Caki2 (cell line): ENCODE data around the gene TP63. TPM values are rescaled to one million over a fixed set of nuclear protein-coding genes. Genes with fewer than 3 reads are reported as not detected.

ENCODE experiments used
- DNase-seq: peaks from one replicate; pipeline ENCODE4 v3.0.0-alpha.2; 2015; ENCODE audit warnings: low read depth
- in situ Hi-C: cut with HindIII; loops from 2 replicates; pipeline ENCODE4 v1.10.0; 2016; ENCODE audit warnings: low sequenced_read_pairs, low pct_unique_long_range_greater_than_20kb, mixed read lengths
- total RNA-seq: library from RNA; depleted of rRNA; stranded (reverse); fragments of >200 nt; shearing (Covaris generic); gene quantifications from 2 replicates; pipeline ENCODE4 v1.2.3, GENCODE V29; 2014; ENCODE audit warnings: low replicate concordance

Gene TP63
- total RNA-seq, 1 experiment from 2014 or later = not detected

DNA sequence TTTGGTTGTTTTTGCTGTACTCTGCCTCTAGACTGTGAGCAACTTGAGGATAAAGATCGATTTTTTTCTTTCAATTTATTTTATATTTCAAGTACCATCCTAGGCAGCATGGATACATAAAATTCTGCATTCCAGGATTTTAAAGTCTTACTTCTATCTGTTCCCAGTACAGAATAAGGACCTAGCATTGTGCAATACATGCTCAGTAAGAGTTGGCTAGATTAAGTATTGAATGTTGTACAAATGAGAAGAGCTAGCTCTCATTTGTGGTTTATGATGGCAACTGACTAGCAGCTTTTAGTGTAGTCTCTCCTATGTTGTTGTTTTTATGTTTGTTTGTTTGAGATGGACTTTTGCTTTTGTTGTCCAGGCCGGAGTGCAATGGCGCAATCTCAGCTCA lies 222.7 kb downstream of the TP63 start:
- in situ Hi-C loops = no loop called here
- no peak for DNase-seq

DNA sequence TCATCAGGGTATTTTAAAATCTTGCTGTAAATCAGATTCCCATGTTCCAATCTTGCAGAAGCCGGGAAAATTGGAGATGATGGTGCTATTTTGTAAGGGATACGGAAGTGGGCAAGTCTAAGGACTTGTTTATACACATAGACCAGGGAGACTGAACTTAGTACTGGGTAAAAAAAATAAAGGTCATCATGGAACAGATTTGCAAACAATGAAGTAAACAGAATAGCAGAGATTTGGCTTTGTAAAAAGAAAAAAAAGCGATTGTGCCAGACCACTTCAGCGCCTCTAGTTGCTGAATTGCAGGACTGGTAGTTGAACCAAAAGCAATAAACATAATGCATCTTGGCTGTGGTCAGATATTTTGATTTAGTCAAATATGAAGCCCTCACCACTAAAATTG lies 229.1 kb downstream of the TP63 start:
- DNase-seq = no peak
- in situ Hi-C loops = no loop called here

DNA sequence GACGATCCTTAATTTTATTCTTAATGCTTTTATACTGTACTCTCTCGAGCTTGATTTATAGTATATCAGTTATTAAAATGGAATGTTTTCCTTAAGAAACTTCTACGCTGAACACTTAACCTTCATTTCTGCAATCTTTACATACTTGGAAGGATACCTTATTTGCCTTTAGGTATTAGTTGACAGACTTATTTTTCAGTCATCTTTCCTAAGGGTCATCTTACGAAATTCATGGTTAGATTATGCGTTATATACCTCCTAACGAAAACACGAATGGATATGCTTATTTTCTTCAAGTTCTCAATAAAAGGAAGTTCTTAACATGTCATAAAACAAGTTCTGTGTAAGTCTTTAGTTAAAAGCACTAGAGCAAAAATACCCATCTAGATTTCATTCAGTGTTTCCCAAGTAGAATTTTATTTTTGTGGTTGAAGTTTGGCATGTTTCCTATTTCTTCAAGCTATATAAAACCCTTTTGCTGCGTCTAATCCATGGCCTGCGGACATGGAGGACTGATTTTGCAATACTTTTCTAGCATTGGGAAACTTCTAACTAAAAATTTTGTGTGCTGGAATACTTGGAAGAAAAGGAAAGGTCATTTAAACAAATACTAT lies 231.3 kb downstream of the TP63 start:
- no peak for DNase-seq
- in situ Hi-C loops = no loop called here

DNA sequence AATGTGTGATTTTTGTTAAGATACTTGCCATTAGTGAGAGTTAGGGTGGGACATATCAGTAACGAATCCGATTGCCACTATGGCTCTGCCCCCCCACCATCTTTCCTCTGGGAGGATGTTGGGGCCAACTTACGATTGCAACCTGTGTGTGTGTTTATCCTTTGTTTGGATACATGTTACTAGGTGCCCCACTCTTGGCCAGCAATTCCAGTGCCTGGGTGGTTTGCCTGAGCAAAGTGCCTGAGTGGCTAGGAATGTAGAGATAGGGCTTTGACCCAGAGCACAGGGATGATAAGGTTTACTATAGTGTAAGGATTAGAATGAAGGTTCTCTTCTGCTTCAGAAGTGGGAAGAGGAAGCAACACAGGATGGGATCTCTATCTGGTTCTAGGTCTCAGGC lies 231.8 kb downstream of the TP63 start:
- in situ Hi-C loops = no loop called here
- DNase-seq = no peak

DNA sequence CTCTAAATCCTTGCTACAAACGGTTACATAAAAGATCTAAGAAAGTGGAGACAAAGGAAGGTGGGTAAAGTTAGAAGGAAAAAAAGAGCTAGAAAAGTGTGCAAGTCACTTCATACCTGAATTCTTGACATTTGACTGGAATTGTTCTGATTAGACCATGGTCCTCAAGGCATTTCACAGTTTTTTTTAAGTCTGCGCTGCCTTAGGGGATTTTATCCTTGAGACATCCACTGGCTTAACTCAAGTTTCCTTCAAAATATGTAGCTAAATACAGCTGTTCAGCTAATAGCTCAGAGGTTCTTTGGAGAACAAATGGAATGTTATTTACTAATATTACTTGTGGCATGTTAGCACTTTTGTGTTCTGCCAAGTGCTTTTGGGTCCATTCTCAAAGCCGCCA lies 236.9 kb downstream of the TP63 start:
- DNase-seq = no peak
- in situ Hi-C loops = no loop called here

DNA sequence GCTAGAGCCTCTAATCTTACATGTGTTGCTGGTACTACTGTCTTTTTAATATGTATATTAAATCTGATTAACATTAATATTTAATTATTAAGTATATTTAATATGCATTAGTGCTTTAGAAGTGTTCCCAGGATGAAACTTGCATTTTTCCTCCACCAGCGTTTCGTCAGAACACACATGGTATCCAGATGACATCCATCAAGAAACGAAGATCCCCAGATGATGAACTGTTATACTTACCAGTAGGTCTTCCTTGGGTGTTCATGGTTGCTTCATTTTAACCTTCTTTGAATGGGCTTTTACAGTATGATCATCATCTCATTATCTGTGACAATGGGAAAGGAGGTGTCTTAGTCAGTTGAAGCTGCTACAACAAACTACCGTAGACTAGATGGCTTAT lies 238.0 kb downstream of the TP63 start:
- DNase-seq = no peak
- in situ Hi-C loops = no loop called here

DNA sequence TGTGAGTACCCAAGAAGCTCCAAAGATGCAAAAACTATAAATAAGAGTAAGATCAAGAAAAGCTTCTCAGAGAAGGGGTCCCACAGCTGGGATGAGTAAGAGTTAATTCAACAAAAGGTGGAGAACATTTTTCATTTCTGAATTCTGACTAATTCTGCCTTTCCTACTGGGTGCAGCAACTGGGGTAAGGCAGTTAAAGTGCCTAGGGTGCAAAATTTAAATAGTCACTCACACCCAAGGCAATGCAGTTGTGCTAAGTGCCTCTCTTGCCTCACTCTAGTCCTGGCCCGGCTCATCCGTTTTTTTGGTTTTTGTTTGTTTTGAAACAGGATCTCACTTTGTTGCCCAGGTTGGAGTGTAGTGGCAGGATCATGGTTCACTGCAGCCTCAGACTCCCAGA lies 240.2 kb downstream of the TP63 start:
- DNase-seq = no peak
- in situ Hi-C loops = no loop called here

DNA sequence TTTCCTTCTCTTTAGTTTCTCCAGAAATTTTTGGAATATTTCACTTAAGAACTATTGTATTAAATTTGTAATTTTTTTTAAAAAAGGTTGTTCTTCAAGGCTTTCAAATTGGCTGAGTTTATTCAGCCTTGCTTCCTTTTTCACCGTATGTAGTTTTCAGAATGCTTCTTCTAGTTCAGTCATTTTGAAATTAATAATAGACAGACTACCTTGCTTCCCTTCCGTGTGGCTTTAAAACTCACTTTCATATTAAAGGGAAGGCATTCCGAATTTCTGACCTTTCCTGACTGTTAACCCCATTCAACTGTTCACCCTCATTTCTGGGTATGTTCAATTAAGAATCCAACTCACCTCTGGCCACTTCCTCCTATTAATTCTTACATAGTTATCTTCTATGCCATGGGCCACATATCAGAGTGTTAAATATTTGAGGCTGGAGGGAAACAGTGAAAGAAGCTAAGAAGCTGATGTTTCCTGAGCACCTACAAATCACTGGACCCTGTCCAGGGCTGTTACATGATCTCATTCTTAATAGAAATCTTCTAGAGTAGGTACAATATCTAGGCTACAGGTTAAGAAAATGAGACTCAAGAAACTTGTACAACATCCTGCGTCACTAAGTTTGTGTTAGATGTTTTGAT lies 252.0 kb downstream of the TP63 start:
- in situ Hi-C loops = no loop called here
- DNase-seq = no peak

DNA sequence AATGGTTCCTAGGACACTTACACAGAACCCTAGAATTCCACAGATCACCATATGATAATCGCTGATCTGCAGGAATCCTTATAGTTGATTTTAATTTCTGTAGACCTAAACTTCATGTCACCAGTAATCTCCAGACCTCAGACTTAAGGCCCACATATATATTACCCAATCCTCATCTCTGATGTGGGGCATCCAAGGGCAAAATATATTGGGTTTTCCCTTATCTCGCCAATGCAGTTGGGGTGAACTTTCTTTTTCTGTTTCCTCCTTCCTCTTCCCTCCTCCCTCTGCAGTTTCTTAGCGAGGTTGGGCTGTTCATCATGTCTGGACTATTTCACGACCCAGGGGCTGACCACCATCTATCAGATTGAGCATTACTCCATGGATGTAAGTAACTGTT lies 259.3 kb downstream of the TP63 start:
- DNase-seq = no peak
- in situ Hi-C loops = no loop called here

DNA sequence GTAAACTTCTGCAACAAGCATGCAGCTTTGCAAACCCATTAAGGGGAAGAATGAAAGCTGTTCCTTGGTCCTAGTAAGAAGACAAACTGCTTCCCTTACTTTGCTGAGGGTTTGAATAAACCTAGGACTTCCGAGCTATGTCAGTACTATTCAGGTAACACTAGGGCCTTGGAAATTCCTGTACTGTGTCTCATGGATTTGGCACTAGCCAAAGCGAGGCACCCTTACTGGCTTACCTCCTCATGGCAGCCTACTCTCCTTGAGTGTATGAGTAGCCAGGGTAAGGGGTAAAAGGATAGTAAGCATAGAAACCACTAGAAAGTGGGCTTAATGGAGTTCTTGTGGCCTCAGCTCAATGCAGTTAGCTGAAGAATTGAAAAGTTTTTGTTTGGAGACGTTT lies 265.3 kb downstream of the TP63 start:
- in situ Hi-C loops = no loop called here
- no peak for DNase-seq

DNA sequence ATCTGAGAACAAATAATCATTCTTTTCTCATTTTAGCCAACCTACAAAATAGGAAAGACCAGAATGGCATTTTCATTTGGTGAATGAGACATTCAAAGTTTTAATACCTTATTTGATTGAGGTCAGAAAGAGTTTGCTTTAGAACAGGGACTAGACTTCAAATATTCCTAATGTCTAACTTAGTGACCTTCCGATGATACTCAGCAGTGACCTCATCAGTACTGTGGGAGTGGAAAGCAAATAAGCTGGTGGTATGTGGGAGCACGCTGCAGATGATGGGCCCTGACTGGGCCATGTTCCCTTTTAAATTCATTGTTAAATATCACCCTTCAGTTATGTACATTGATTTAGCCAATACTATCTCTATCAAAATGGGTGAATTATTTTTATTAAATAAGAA lies 266.2 kb downstream of the TP63 start:
- in situ Hi-C loops = no loop called here
- no peak for DNase-seq

DNA sequence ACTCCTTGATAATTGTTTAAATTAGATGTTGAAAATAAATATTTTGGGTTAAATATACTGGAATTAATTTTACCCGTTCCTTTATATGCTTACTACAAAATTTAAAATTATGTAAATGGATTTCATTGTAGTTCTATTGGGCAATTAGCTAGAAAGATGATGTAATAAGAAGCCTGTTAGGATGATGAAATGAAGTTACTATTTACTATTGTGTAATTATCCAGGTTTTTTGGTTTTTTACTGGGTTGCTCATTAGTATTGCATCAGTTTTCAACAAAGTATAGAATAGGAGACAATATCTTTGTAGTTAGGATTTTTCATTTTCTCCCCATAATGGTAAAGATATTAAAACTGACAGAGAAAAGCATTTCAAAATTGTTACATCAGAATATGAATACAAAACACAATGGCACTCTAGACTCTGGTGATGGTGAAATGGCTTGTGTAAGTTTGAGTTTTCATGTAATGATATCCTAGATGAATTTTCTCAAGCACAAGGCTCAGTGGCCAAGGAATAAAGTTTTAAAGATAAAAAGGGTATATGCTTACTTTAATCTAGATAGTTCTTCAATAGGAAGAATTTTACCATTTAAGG lies 267.5 kb downstream of the TP63 start:
- in situ Hi-C loops = no loop called here
- no peak for DNase-seq

DNA sequence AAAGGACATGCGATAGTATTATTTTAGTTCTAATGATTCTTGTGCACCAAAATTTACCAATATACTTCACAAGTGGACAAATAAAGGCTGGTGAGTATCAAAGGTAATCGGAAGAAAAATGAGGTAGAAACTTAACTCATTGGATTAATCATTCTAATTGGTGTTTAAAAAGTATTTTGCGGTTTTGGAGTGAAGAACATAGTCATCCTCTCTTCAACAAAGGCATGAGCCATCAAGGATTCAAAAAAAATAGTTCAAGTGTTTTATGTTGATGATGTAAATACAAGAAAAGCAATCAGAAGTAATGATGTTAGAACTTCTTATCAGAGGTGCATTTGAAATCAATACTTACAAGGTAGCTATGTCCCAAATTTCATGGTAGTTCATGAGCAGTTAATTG lies 268.0 kb downstream of the TP63 start:
- in situ Hi-C loops = no loop called here
- DNase-seq = no peak

DNA sequence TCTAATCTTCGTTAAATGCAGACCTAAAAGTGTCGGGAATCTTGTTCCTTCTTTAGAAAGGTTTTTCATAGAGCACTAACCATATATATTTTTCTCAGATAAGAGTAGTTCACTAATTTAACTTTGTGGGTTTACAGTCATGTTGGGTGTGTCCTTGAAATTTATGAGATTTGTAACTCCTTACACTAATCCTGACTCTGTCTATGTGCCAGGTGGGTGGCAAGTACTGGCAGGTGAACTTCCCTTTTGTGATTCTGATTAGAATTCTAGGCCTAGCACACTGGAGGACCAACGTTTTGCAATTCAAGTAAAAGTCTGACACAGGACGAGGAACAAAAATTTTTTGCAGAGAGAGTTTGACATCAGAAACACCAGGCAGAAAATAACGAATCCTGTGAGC lies 269.4 kb downstream of the TP63 start:
- in situ Hi-C loops = no loop called here
- DNase-seq = no peak

DNA sequence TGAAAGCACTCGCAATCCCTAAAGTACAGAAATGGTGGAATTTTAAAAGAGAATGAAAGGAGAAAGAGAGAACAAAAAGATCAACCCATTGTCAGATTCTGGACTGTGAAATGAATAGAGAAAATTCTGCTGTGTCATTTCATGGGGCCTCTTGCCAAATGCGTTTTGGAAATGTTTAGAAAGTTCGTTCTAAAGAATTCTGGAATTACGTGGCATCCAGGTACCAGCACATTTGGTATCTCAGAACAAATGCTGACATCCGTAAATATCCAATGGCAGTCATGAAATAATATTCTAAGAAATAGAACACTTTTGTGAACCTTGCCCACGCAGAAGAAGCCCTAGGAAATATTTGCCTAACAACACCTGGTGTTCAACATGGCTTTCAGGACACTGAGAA lies 270.3 kb downstream of the TP63 start:
- no peak for DNase-seq
- in situ Hi-C loops = no loop called here

DNA sequence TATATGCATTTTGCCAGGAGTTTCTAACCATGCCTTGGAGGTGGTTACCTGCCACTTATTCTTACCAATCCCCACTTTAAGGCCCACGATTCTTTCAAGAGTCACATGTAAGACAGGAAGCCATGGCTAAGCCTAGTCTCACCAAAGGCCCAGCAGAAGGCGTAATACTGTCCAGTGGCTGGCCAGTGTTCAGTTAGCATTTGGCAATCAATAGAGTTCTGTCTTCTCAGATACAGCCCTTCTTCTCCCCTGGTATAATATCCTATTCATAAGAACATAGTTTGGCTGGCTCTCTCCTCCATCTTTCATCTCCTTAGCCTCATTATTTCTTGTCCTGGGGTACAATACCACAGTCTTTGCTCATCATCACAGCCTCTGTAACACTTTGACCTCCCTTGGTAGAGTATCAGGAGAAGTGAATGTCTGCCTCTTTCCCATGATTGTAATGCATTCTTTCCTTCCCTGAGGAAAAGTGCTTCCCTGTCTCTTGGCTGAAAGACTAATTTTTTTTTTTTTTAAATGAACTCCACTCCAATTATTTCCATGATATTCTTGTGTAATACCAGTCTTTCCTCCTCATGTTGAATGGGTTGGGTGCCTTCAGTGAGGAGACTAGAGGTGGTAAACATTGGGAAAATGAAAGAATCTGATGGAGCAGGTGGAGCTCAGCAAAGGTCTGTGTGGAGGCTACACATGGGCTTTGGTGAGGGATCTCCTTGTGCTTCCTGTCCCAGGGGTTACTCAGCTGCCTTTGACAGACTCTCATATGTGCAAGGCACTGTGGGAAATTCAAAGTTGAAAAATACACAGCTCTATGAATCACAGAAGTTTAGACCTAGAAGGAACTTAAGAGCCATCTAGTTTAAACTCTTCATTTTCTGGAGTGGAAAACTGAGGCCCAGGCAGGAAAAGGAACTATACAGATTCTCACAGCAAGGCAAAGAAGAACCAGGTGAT lies 271.3 kb downstream of the TP63 start:
- no peak for DNase-seq
- in situ Hi-C loops = no loop called here

DNA sequence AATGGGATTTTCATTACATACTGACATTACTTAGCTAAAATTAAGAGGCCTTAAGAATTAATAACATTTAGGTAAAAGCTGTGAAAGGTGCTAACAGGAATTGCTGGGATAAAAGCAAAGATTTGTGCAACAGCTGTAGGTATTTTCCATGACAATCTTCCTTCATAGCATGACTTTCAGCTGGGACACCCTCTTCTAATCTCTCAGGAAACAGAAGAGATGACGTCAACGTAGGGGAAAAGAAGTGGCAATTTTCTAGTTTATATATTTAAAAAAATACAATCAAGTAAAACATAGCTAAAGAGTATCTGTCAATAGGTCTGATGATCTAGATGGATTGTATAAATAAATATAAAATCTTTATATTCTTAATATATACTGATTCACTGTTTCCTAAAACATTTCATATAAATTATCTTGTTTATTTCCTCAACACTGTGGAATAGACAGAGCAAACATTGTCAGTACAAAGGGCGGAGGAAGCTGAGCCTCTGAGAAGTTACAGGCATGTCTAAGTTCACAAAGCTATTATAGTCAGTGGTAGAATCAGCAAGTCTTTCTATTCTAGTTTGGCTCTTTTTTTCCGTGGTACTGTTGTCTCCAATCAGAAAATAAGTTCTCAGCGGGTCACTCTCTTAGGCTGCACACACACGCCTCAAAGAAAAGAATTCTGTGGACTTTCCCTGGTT lies 272.5 kb downstream of the TP63 start:
- in situ Hi-C loops = no loop called here

DNA sequence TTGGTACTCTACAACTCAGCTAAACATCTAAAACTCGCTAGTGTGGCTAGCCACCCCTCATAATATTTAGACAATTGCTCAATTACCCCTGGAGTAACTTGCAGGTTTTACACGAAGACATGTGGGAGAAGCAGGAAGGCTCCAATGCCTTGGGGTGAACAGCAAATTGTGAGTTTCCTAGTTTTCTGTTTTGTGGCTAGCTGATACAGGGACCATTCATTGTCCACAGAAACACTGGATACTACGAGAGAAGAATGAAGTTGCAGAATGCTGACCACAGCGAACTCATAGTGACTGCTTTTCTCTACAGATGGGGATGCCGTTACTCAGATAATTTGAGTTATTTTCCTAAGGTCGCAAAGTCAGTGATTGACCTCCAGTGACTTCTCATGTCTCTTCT lies 276.6 kb downstream of the TP63 start:
- in situ Hi-C loops = no loop called here
- DNase-seq = no peak

More for the DNA sequence above, 272.5 kb downstream of the TP63 start:
- DNase-seq = no peak
